Colonic mucosa (tissue), 4 donors: Measurements from ENCODE around the gene DIAPH3. TPM values are rescaled to one million over a fixed set of nuclear protein-coding genes. Genes with fewer than 3 reads are reported as not detected.

Experiments
- DNase-seq: peaks from one replicate; pipeline ENCODE4 v3.0.0-alpha.2; 2020
- H3K27ac ChIP-seq: fragments of 200-600 bp; one replicate; pipeline ENCODE4 v1.8.0; 2021
- H3K27me3 ChIP-seq: fragments of 200-600 bp; one replicate; pipeline ENCODE4 v1.8.0; 2021
- H3K36me3 ChIP-seq: fragments of 200-600 bp; one replicate; pipeline ENCODE4 v1.8.0; 2021
- H3K4me1 ChIP-seq: fragments of 200-600 bp; one replicate; pipeline ENCODE4 v1.8.0; 2021; ENCODE audit warnings: mild to moderate bottlenecking
- H3K4me3 ChIP-seq: fragments of 200-600 bp; one replicate; pipeline ENCODE4 v1.8.0; 2021
- H3K9ac ChIP-seq, 2 donors: one replicate each; pipeline ENCODE4 v1.7.0; 2013; ENCODE audit warnings: control low read depth in 2 of 2, low read depth in 2 of 2, low read length in 2 of 2
- H3K9me3 ChIP-seq: fragments of 200-600 bp; one replicate; pipeline ENCODE4 v1.8.0; 2021
- intact Hi-C: fragments of 100-400 bp; cut with DNase I; formaldehyde crosslinking; loops from one replicate; pipeline ENCODE4 v1.14.1; 2022
- total RNA-seq, 2 donors: library from RNA; stranded (reverse); fragmentation: NEBNext Ultra II Directional in 1 of 2; extraction: Animal tissue kit (Norgen Biotek cat#: 25700) in 1 of 2; gene quantifications; one replicate each; pipeline ENCODE4 v1.2.1, GENCODE V29; 2021
- TF ChIP-seq, protein P1 (sequence below): fragments of 200-600 bp; IDR thresholded peaks from one replicate; pipeline ENCODE4 v1.8.0; 2022; ENCODE audit warnings: antibody characterized with exemption, mild to moderate bottlenecking
- donor health status: healthy.
- donor health status: DM: no; HTN: no; CAD: no.
- donor health status: DM: no; HTN: no; CAD: no.

The DIAPH3 gene
- total RNA-seq, 2 donors from 2014 or later: 5.1 to 14.5 TPM

DNA sequence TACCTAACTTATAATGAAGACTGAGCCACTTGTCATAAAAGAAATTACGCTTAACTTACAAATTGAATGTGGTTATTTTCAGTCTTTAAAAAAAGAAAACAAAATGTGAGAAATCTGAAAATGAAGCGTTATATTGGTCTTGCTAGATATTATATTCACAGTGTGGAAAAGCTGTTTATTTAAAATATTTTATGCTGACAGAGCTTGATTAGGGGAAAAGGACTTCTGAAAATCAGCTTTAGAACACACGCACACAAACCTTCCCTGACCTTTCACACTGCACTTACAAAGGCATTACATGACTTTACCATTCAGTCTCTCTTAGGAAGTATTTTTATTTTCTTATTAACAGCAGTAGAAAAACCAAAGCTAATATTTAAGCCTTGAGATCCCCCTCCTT lies 461.5 kb downstream of the DIAPH3 start:
- H3K9ac ChIP-seq: no peak overlapping the region
- no peak overlapping the region for H3K27ac ChIP-seq
- H3K4me1 ChIP-seq: no peaks in the 10 kb centered on the region
- no peaks in the 10 kb centered on the region for H3K36me3 ChIP-seq
- H3K4me3 ChIP-seq: no peak overlapping the region
- no peaks in the 10 kb centered on the region for H3K27me3 ChIP-seq
- DNase-seq: no peak
- TF ChIP-seq, protein P1, sequence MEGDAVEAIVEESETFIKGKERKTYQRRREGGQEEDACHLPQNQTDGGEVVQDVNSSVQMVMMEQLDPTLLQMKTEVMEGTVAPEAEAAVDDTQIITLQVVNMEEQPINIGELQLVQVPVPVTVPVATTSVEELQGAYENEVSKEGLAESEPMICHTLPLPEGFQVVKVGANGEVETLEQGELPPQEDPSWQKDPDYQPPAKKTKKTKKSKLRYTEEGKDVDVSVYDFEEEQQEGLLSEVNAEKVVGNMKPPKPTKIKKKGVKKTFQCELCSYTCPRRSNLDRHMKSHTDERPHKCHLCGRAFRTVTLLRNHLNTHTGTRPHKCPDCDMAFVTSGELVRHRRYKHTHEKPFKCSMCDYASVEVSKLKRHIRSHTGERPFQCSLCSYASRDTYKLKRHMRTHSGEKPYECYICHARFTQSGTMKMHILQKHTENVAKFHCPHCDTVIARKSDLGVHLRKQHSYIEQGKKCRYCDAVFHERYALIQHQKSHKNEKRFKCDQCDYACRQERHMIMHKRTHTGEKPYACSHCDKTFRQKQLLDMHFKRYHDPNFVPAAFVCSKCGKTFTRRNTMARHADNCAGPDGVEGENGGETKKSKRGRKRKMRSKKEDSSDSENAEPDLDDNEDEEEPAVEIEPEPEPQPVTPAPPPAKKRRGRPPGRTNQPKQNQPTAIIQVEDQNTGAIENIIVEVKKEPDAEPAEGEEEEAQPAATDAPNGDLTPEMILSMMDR: no peak
- intact Hi-C loops: no loop called here
- H3K9me3 ChIP-seq: no peaks in the 10 kb centered on the region

DNA sequence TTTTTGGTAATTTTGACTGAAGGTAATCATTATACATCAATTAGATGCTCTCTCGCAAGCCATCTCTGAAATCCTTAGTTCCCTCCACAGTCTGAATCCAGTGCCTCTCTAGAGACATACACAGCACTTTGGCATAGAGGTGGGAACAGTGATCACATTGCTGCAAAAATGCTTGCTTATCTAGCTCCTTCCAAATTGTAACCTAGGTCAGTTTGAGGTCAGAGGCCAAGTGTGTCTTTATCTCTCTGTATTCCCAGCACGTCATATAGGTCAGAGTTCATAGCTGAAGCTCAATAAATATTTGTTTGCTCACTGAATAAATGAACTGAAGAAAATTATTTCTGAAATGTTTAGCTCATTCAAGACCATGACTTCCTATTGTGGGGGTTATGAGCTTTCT lies 462.5 kb downstream of the DIAPH3 start:
- Histone ChIP-seq H3K9me3 (no peaks in the 10 kb centered on the region), H3K4me1 (no peaks in the 10 kb centered on the region), H3K36me3 (no peaks in the 10 kb centered on the region), H3K9ac (no peak overlapping the region), H3K27me3 (no peaks in the 10 kb centered on the region), H3K4me3 (no peak overlapping the region), H3K27ac (no peak overlapping the region)
- intact Hi-C loops: no loop called here
- no peak for DNase-seq
- TF ChIP-seq, protein P1: no peak

GRCh38 chr13:59700281-59700680 lies 463.4 kb downstream of the DIAPH3 start:
- Histone ChIP-seq H3K4me3 (no peak overlapping the region), H3K4me1 (no peaks in the 10 kb centered on the region), H3K36me3 (no peaks in the 10 kb centered on the region), H3K9ac (no peak overlapping the region), H3K9me3 (no peaks in the 10 kb centered on the region), H3K27ac (no peak overlapping the region), H3K27me3 (no peaks in the 10 kb centered on the region)
- TF ChIP-seq, protein P1: no peak
- DNase-seq: no peak
- intact Hi-C loops: no loop called here

DNA sequence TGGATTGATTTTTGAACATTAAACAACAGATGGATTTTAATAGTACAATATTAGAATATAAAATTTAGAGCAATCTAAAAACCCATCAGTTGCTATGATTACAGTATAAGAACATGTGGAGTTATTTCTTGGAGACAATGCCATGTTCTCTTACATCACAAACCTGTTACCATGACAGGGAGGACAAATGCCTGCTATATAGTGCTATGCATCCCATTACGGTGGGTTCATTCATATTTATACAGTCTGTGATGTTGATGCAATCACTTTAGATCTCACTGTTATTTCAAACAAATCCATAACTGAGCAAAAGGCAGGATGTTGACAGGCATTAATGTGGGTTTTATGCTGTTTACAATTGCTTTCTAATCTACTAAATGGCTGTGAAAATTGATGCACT lies 467.5 kb downstream of the DIAPH3 start:
- intact Hi-C loops: no loop called here
- TF ChIP-seq, protein P1: no peak
- Histone ChIP-seq H3K27ac (no peak overlapping the region), H3K4me1 (no peaks in the 10 kb centered on the region), H3K9ac (no peak overlapping the region), H3K4me3 (no peak overlapping the region), H3K36me3 (no peaks in the 10 kb centered on the region), H3K9me3 (no peaks in the 10 kb centered on the region), H3K27me3 (no peaks in the 10 kb centered on the region)
- no peak for DNase-seq

DNA sequence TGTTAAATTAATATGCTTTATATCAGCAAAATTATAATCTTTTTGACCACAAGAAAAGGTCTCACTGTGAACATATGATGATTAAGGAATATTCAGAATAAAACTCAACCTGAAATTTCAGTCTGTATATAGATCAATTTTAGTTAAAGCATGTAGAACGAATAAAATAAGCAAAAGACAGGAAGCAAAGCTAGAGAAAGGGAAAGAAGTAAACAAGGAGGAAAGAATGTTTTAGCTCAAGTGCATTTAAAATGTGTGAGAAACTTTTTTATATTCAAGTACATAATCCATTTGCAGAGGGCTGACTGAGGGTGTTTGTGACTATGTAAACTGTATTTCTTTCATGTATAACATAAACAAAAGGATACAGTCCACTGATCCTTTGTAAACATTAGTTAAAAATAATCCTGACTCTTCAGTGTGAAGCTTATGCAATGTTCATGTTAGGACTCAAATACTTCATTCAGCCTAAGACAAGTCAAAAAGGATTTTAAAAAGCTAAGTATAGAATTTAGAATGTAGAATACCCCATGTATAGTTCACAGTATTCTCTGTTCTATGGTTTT lies 472.1 kb downstream of the DIAPH3 start:
- intact Hi-C loops: no loop called here
- DNase-seq: no peak

More for the DNA sequence above, 472.1 kb downstream of the DIAPH3 start:
- H3K4me1 ChIP-seq: no peaks in the 10 kb centered on the region
- H3K27me3 ChIP-seq: no peaks in the 10 kb centered on the region
- no peaks in the 10 kb centered on the region for H3K9me3 ChIP-seq
- no peak overlapping the region for H3K27ac ChIP-seq
- TF ChIP-seq, protein P1: no peak
- no peak overlapping the region for H3K9ac ChIP-seq
- H3K36me3 ChIP-seq: no peaks in the 10 kb centered on the region
- no peak overlapping the region for H3K4me3 ChIP-seq
